Lung (tissue), 12 donors: ENCODE measurements around the gene NOS1. TPM values are rescaled to one million over a fixed set of nuclear protein-coding genes. Genes with fewer than 3 reads are reported as not detected.

Source experiments
- ATAC-seq: fragments of 200-7000 bp; cut with Tn5 transposase; one replicate; pipeline ENCODE4 v1.9.1; 2020; ENCODE audit warnings: moderate number of reproducible peaks; ENCODE audit not compliant: insufficient read depth, low FRiP score
- DNase-seq, 3 donors: peaks; one replicate each; pipeline ENCODE4 v3.0.0-alpha.2; 2013 to 2017
- H3K27ac ChIP-seq, 2 donors: one replicate each; pipeline ENCODE4 v1.5.1; 2013; ENCODE audit warnings: mild to moderate bottlenecking in 2 of 2, moderate library complexity in 2 of 2, control low read depth in 1 of 2, inconsistent platforms in 1 of 2, low read depth in 1 of 2, low read length in 1 of 2
- H3K27me3 ChIP-seq, 3 donors: one replicate each; pipeline ENCODE4 v1.5.1; 2013; ENCODE audit warnings: low read length in 2 of 3; ENCODE audit not compliant: control insufficient read depth in 3 of 3, insufficient read depth in 3 of 3
- H3K36me3 ChIP-seq, 4 donors: one replicate each; pipeline ENCODE4 v1.5.1; 2013; ENCODE audit warnings: low read length in 4 of 4, mild to moderate bottlenecking in 1 of 4, moderate library complexity in 1 of 4; ENCODE audit not compliant: control insufficient read depth in 4 of 4, insufficient read depth in 4 of 4
- H3K4me1 ChIP-seq, 5 donors: one replicate each; pipeline ENCODE4 v1.5.1; 2013; ENCODE audit warnings: low read length in 5 of 5, mild to moderate bottlenecking in 2 of 5, moderate library complexity in 1 of 5; ENCODE audit not compliant: control insufficient read depth in 5 of 5, insufficient read depth in 5 of 5
- H3K4me3 ChIP-seq: one replicate; pipeline ENCODE4 v1.5.1; 2013; ENCODE audit warnings: mild to moderate bottlenecking, control low read depth, moderate library complexity
- H3K9ac ChIP-seq, 2 donors: one replicate each; pipeline ENCODE4 v1.5.1; 2013; ENCODE audit warnings: low read length in 2 of 2, control low read depth in 1 of 2; ENCODE audit not compliant: insufficient read depth in 1 of 2
- H3K9me3 ChIP-seq, 4 donors: one replicate each; pipeline ENCODE4 v1.5.1; 2013; ENCODE audit warnings: low read length in 3 of 4, mild to moderate bottlenecking in 1 of 4, moderate library complexity in 1 of 4; ENCODE audit not compliant: control insufficient read depth in 4 of 4, insufficient read depth in 3 of 4
- CTCF ChIP-seq: IDR thresholded peaks from 2 replicates; pipeline ENCODE4 v1.5.1; 2012; ENCODE audit warnings: mild to moderate bottlenecking; ENCODE audit errors: control extremely low read depth, extremely low read depth
- WGBS, 2 donors: extraction: QIAGEN DNeasy Blood & Tissue Kit; methylation state at CpG; one replicate each; pipeline ENCODE4 v1.1.7; 2013; 5-methylcytosine and 5-hydroxymethylcytosine counted together
- polyA plus RNA-seq, 2 donors: library from polyadenylated mRNA; stranded (reverse); fragments of 200-250 nt; gene quantifications; one replicate each; pipeline ENCODE4 v1.2.1, GENCODE V29; 2013
- total RNA-seq, 2 donors: library from RNA; depleted of rRNA in 1 of 2; stranded (reverse); fragments of >200 nt in 1 of 2; gene quantifications; one replicate each; pipeline ENCODE4 v1.2.1, GENCODE V29; 2014 to 2021
- donor health status: control.
- donor health status: control.
- donor health status: Bipolar disorder and iron deficiency.
- donor health status: healthy.
- donor health status: DM: yes; HTN: yes; CAD: no.

The NOS1 gene
- total and polyA plus RNA-seq, 4 donors = 0.25 to 2.4 (median 0.74) TPM

GRCh38 chr12:117362391-117362790 lies 965 bp upstream of the NOS1 start:
- Histone ChIP-seq H3K9ac (no peak overlapping the region), H3K9me3 (peaks cover 0 to 5% (median 0%) of the 10 kb centered on the region in 4 donors), H3K27me3 (peaks cover 10 to 74% (median 62%) of the 10 kb centered on the region in 3 donors), H3K27ac (no peak overlapping the region), H3K4me1 (peaks cover 0 to 2% (median 0%) of the 10 kb centered on the region in 5 donors), H3K4me3 (no peak overlapping the region), H3K36me3 (no peaks in the 10 kb centered on the region)
- WGBS, 2 donors = 71 to 77% methylated on average over 12 of the region's 12 CpGs
- ATAC-seq (no peak), DNase-seq (no peak)
- no peak for TF ChIP-seq CTCF

DNA sequence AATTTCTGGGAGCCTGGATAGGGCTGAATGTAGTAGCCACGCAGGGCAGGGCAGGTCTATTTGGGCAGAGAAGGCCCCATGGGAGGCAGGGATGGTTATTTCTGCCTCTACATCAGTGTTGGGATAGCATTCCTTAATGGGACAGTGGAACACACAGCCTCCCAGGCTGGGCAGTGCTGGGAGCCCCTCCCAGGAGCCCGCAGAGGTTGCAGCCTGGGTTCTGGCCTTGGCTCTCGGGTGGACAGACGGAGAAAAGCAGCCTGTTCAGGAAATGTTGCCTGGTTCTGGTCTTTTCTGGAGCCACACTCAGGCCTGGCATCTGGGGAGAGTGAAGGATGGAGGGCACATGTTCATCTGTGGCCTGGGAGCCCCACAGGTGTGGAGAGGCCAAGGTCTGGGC lies 479 bp upstream of the NOS1 start:
- 51 to 60% methylated on average over 4 of the region's 4 CpGs for WGBS, 2 donors
- Histone ChIP-seq H3K27ac (no peak overlapping the region), H3K36me3 (no peaks in the 10 kb centered on the region), H3K9ac (no peak overlapping the region), H3K4me1 (peaks cover 0 to 2% (median 0%) of the 10 kb centered on the region in 5 donors), H3K4me3 (no peak overlapping the region), H3K9me3 (peaks cover 0 to 5% (median 0%) of the 10 kb centered on the region in 4 donors), H3K27me3 (peaks cover 10 to 77% (median 65%) of the 10 kb centered on the region in 3 donors)
- ATAC-seq (no peak), DNase-seq (no peak)
- TF ChIP-seq CTCF = no peak

GRCh38 chr12:117360551-117361346 lies 677 bp downstream of the NOS1 start:
- Histone ChIP-seq H3K4me3 (peak overlapping the region; percentile 7), H3K4me1 (peaks cover 0 to 2% (median 0%) of the 10 kb centered on the region in 5 donors), H3K27me3 (peaks cover 10 to 81% (median 62%) of the 10 kb centered on the region in 3 donors), H3K27ac (no peak overlapping the region), H3K9me3 (peaks cover 0 to 2% (median 0%) of the 10 kb centered on the region in 4 donors), H3K9ac (no peak overlapping the region), H3K36me3 (no peaks in the 10 kb centered on the region)
- WGBS, 2 donors = 2% methylated on average over 69 to 91 of the region's 91 CpGs
- no peak for ATAC-seq
- no peak for TF ChIP-seq CTCF
- DNase-seq = no peak
